GM18907 (cell line): ENCODE measurements around the gene CEACAM4.
"Not testable (repeated sequence)": the region's sequence is repeated elsewhere in the genome, so short reads cannot be mapped to it uniquely, and the experiment has no call there.

ENCODE experiments used
- ATAC-seq: cut with Tn5 transposase; IDR thresholded peaks from one replicate; pipeline ENCODE4 v1.9.1; 2021; ENCODE audit warnings: mild to moderate bottlenecking, moderate library complexity; ENCODE audit not compliant: unreplicated experiment

Gene CEACAM4

DNA sequence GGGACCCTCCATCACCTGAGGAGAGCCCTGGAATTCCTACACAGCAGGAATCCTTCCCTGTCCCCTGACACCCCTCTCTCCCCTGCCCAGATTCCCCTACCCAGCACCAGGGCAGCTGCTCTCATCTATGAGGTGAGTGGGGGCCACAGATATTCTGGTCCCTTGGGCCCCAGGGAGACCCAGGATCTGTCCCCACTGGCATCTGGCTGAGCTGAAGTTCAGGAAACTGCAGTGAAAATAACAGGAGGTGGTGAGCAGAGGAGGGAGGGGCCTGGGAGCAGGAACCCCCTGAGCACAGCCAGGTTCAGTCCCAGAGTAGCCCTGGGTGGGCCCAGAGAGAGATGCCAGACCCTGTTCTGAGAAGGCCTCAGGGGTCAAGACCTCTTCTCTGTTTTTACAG, 40.8 kb downstream of the CEACAM4 start:
- no peak for ATAC-seq

DNA sequence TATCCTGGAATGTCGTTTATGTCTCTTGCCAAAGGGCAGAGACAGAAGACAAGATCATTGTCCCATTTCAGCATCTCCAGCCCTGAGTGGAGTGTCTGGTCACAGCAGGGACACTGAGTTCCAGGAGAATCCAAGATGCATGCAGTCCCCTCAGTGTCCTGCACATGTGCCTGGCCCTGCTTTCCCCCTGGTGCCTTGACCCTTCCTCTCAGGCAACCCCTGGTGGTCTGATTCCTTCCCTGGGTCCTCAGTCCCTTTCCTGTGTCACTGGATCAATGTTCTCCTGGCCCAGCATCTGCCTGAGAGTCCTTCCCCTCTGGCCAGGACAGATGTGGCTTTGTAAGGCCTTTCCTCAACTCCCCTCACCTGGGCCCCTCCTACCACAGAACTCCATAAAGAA, 41.9 kb downstream of the CEACAM4 start:
- ATAC-seq: no peak

DNA sequence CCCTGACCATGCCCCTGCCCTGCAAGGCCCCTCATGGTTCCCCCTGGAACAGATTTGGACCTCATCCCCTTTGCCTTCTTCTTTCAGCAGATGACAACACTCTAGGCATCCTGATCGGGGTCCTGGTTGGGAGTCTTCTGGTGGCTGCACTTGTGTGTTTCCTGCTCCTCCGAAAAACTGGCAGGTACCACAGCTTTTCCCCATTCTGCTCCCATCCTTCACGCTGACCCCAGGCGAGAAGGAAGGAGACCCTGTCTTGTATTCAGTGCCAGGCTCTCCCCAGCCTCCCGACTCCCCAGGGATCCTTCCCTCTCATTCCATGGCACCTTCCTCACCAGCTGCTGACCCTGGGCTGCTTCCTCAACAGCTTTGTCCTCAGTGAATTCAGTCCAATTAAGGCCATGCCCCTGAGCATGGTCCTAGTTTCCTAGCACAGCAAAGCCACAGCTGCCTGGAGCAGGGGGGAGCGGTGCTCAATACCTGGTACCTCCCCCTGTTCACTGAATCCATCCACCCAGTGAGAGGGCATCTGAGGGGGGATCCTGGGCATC, 42.5 kb downstream of the CEACAM4 start:
- ATAC-seq: no peak

DNA sequence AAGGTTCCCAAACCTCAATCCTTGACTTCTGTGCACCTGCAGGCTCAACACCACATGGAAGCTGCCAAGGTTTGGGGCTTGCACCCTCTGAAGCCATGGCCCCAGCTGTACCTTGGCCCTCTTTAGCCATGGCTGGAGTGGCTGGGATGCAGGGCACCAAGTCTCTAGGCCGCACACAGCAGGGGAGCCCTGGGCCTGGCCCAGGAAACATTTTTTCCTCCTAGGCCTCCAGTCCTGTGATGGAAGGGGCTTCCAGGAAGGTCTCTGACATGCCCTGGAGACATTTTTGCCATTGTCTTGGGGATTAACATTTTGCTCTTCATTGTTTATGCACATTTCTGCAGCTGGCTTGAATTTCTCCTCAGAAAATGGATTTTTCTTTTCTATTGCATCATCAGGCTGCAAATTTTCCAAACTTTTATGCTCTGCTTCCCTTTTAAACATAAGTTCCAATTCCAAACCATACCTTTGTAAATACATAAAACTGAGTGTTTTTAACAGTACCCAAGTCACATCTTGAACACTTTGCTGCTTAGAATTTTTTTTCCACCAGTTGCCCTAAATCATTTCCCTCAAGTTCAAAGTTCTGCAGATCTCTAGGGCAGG, 44.2 kb downstream of the CEACAM4 start:
- not testable (repeated sequence) for ATAC-seq

DNA sequence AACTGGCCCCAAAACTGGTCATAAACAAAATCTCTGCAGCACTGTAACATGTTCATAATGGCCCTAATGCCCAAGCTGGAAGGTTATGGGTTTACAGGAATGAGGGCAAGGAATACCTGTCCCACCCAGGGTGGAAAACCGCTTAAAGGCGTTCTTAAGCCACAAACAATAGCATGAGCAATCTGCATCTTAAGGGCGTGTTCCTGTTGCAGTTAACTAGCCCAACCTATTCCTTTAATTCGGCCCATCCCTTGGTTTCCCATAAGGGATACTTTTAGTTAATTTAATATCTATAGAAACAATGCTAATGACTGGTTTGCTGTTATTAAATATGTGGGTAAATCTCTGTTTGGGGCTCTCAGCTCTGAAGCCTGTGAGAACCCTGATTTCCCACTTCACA, 45.8 kb downstream of the CEACAM4 start:
- ATAC-seq: not testable (repeated sequence)

DNA sequence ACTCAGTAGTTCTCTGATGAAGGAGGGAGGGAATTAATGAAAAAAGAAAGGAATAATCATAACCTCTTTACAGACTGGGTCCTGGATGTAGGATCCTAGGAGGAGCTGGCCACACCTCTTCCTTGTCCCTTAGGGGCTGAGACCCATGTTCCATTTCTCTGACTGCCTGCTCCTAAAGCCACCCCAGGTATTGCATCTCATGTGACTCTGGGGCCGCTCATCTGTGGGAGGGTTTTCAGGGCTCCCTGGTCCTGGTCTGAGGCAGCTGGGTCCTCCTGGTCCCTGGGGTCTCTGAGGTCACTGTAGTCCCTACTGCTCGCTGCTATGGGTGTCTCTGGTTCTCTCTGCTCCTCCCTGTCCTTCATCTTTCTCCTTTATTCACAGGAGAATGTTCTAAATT, 48.0 kb downstream of the CEACAM4 start:
- ATAC-seq: no peak

DNA sequence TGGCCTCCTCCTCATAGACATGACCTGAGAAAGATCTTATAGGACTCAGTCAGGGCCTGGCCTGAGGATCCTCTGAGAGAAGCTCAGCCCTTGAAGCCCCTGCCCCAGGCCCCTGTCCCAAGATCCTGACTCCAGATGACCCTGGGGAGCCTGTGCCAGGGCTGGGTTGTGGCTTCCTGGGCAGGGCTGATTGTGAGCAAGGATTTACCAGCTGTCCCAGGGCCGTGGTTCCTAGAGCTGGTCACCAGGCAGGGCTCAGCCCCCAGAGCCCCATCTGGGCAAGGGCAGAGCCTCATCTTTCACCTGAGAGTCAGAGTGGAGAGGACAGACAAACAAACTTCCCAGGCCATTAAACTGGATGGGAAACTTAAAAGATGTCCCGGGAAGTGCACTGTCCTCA, 49.0 kb downstream of the CEACAM4 start:
- no peak for ATAC-seq

DNA sequence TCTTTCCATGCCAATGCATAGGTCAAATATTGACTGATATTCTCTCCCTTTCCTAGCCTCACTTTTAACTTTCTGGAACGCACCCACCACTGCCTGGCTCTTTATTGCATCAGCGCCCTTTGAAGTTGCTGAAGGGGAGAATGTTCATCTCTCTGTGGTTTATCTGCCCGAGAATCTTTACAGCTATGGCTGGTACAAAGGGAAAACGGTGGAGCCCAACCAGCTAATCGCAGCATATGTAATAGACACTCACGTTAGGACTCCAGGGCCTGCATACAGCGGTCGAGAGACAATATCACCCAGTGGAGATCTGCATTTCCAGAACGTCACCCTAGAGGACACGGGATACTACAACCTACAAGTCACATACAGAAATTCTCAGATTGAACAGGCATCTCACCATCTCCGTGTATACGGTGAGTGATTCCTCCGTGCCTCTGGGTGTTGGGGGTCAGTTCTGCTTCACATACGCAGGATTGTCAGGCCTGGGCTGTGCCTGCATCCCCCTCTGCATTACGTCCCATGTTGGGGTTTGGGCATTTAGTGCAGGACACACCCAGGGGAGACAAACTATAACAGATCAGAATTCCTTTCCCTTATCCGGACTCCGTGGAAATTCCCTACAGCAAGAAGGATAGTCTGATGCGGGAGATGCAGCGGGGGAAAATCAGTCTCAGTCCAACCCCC, 49.6 kb downstream of the CEACAM4 start:
- no peak for ATAC-seq

DNA sequence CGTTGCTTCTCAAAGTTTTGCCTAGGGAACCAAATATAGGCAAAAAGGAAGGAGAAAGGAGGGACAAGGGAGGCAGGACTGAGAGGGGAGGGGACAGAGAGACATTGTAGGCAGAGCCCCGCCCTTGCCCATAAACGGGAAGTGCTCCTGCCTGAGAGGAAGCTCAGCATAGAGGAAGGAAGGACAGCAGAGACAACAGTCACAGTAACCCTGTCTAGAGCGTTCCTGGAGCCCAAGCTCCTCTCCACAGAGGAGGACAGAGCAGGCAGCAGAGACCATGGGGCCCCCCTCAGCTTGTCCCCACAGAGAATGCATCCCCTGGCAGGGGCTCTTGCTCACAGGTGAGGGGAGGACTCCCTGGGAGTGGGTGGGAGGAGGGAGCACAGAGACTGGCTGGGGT, 50.9 kb downstream of the CEACAM4 start, which contains the start of gene CEACAM21:
Gene CEACAM21, plus strand, starts transcription at position 169 of the 400 bp plus-strand sequence. Its CDS starts 109 bp downstream, at position 278.
- ATAC-seq: no peak

DNA sequence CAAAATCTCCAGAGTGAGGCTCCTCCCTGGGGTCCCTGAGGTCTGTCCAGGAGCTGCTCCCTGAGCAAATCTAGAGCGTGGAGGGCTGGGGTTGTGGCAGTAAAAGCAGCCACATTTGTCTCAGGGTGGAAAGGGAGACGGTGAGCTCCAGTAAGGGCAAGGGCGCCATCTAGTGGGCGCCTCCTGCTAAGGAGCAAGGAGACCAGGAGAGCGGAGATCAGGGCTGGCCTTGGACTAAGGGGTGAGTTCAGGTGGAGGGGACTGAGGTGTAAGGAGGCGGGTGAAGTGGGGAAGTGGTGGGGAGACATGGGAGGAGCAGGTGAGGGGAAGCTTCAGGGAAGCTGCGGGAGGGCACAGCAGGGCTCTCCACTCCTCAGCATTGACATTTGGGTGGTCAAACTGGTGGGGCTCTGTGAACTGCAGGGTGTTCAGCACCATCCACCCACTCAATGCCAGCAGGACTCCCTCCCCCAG, 56.2 kb downstream of the CEACAM4 start:
- no peak for ATAC-seq

DNA sequence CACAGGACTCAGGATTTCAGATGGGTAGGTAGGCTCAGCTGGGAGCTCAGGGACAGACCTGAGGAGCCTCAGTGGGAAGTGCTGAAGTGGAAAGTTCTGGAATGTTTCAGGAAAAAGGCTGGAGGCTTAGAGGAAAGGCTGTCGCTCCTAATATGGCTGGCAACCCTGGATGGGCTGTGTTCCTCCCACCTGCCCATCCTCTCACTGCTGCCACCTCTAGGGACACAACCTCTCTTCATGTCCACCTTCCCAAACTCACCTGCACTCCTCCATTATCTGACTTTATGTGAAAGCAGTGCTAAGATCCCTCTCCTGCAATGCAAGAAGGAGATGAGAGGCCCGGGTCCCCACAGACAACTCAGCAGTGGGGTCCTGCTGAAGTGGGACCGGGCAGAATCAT, 56.7 kb downstream of the CEACAM4 start:
- ATAC-seq: no peak

DNA sequence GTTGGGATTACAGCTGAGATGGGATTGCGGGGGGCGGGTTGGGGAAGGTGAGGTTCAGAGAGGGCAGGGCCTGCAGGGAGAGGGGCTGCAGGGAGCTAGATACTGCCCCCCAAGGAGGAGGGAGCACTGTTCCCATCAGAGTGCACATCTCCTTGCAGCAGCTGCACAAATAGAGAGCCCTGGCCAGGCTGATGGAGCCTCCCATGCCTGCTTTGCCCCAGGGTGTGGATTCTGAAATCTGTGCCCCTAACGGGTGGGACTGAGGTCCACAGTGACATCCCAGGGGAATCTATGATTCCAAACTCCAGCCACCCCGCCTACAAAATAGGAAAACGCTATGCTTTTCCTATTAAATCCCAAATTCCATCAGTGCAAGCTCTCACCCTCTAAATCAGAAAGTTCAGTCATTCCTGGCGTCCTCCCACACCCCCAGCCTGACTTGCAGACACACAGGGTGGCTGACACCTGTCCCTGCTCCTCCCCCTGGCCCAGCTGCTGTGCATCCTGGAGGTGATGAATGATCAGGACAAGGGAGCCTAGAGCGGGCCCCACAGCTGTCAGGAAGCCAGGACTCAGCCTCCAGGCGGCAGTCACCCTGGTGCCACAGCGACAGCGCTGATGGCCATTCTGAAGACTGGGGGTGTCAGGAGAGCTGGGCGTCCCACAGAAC, 57.3 kb downstream of the CEACAM4 start:
- ATAC-seq: no peak
